Hematopoietic multipotent progenitor cell treated with erythropoietin and hydrocortisone succinate and interleukin-3 and kit ligand, for 8 days (in vitro differentiated cells): Measurements from ENCODE around the gene MYH14.
A peak's percentile ranks its signal among the peaks of the same experiment; 100 is the strongest.

Experiments
- DNase-seq: peaks from one replicate; pipeline ENCODE4 v3.0.0-alpha.2; 2015

The MYH14 gene

GRCh38 chr19:50203281-50204080 is at the start of gene MYH14:
MYH14 (plus strand) TSS chr19:50203622; CDS start chr19:50210366, 6,744 bp downstream.
- peak; percentile 9 for DNase-seq

DNA sequence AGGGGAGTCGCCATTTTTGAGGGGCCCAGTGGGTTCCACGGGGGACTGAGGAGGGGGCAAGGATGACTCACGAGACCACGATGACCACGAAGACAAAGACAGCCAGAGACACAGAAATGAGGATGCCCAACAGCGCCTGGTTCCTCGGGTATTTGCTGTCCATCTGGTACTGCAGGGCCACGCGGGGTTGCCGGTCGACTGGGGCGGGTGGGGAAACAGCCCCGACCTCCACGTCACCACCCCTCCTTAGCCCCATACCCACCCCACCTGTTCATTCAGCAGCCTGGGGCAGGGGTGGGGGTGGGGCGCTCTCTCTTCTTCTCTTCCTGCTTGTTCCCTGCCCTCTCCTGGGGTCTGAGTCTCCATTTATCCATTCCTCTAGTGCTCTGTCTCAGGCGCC is 48.9 kb upstream of the MYH14 start:
- DNase-seq: no peak

- no peak for DNase-seq
These were observed 47.8 kb upstream of the MYH14 start for GRCh38 chr19:50155520-50156109.

- DNase-seq: no peak
These were observed 44.8 kb upstream of the MYH14 start for GRCh38 chr19:50158577-50158976.

DNA sequence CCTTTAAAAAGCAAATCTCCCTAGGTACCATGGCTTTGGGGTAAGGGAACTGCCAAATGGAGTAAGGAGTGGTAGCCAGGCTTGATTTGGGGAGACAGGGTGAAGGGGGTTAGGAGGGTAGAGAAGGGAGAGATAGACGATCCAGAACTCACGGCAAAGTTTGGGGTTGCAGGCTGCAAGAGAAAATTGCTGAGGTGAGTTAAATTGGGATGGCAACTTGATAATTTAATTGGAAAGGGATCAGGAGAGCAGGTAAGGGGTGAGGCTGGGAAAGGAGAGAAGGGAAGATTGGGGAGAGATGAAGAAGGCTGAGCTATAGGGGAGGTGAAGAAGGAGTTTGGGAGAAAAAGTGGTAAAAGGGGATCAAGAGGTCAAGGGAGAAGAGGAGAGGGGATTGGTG is 44.3 kb upstream of the MYH14 start:
- no peak for DNase-seq

GRCh38 chr19:50162988-50163387 is 40.4 kb upstream of the MYH14 start, which contains the start of gene IZUMO2:
IZUMO2 (minus strand) TSS chr19:50163281; CDS start chr19:50163194, 87 bp downstream.
- no peak for DNase-seq

GRCh38 chr19:50167314-50167721 is 36.1 kb upstream of the MYH14 start:
- no peak for DNase-seq

DNA sequence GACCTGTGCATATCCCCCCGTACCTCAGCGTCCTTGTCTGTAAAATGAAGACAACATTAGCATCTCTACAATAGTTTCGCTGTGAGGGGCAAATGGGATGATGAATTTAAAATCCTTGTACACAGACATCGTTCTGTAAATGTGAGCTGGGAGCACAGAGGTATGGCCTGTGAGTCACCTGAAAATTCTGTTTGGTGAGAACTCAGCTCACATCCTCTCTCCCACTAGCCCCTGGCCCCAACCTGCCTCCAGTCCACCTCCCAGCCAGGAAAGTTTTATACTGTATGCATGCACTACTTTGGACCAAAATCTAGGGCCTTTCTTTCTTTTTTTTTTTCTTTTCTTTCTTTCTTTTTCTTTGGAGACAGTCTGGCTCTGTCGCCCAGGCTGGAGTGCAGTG is 31.7 kb upstream of the MYH14 start:
- DNase-seq: no peak

- DNase-seq: no peak
These were observed 30.7 kb upstream of the MYH14 start for GRCh38 chr19:50172726-50173125.

DNA sequence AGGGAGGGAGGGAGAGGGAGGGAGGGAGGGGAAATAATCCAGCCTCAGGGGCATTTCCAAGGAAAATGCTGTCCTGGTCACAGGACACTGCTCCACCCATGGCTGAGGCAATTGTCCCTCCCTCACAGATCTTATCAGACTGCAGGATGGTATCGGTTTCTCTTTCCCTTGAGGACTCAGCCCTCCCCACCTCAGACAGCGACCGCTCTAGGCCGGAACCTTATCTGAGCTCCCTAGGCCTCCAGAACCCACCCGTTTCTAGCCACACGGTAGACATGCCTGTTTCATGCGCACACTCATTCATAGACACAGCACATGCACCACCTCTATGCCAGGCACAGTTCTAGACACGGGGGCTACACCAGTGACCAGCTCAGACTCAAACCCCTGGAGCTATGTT is 30.3 kb upstream of the MYH14 start:
- no peak for DNase-seq

DNA sequence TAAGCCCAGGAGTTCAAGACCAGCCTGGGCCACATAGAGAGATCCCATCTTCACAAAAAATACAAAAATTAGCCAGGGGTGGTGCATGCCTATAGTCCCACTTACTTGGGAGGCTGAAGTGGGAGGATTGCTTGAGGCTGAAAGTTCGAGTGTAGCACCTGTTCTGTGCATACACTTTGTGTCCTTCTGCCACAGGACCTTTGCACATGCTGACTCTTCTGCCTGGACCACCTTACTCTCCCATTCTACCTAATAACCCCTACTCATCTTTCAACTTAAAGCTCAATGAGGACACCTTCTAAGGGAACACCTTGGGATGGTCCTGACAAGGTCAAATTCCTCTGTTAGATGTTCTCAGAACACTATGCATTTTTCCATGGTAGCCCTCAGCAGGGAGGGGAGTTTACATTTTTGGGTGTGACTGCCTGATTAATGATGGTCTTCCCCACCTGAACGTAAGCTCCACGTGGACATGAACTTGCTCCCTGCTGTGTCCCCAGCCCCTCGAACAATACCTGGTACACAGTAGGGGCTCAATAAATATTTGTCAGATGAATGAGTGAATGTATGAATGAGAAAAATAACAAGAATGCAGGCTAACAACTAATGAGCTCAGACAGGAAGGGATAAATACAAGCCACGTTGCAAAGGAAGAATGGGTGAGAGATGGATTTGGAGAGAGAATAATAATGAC is 29.2 kb upstream of the MYH14 start:
- no peak for DNase-seq

DNA sequence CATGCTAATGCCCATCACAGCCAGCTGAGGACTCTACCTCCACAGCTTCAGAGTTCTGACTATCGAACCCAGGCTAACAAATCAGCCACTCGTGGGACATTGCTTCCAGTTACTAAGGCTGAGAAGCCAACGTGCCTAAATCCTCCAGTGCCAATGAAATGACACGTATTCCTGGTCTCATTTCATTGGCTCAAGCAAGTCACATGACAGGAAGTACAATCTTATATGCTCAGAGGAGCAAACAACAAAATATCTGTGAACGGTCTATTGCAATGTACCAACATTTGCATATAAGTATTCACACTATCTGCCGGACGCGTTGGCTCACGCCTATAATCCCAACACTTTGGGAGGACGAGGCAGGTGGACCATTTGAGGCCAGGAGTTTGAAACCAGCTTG is 27.5 kb upstream of the MYH14 start:
- DNase-seq: no peak

DNA sequence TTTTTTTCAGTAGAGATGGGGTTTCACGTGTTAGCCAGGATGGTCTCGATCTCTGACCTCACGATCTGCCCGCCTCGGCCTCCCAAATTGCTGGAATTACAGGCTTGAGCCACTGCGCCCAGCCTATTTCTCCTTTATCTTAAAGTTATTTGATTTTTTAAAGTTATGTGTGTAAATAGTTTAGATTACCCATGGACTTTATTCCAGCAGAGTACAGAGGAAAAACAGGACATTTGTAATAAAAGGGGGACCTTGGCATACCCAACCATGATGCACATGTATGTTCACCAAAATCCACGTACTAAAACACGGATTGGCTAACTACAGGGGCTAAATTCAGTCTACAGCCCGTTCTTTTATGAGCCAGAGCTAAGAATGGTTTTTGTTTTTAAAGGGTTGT is 26.6 kb upstream of the MYH14 start:
- no peak for DNase-seq

DNA sequence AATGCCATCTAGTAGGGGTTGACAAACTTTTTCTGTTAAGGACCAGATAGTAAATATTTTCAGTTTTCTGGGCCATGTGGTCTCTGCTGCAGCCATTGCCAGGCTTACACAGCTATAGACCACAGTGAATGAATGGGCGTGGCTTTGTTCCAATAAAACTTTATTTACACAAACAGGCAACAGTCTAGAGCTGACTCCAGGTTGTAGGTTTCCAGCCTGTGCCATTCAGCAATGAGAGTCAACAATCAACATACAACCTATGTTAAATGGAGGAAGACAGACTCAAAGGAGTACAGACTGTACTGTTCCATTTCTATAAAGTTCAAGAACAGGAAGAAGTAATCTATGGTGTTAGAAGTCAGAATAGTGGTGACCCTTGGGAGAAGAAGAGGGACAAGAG is 25.1 kb upstream of the MYH14 start:
- DNase-seq: no peak

GRCh38 chr19:50178859-50179537 is 24.4 kb upstream of the MYH14 start:
- DNase-seq: no peak

DNA sequence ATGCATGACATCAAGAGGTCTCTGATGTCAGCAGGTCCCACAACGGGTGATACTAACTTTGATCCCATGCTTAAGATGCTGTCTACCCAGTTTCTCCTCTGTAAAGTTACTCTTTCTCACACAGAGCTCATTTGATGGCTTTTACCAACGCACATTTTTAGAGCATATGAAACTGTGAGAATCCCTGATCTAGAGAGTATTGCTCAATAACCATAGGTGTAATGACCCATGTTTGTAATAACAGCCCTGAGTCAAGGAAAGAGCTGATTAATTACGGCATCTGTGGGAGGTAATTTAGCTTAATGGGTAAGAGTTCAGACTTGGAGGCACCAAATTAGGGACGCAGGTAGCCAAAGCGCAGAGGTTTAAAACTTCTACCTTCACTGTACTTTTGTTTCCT is 22.3 kb upstream of the MYH14 start:
- DNase-seq: no peak

DNA sequence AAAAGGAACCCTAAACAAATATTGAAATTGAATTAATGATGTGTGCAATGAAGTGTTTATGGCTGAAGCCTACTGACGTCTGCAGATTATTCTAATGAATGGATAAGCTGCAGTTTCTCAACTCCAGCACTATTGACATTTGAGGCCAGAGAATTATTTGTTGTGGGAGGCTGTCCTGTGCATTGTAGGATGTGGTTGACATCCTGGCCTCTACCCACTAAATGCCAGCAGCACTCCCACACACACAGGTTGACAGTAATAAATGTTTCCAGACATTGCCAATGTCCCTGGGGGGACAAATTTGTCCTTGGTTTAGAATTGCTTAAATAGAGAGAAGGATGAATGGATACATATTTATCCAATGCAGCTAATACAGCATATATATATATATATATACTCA is 19.2 kb upstream of the MYH14 start:
- no peak for DNase-seq

- no peak for DNase-seq
These were observed 15.5 kb upstream of the MYH14 start for GRCh38 chr19:50187937-50188336.

DNA sequence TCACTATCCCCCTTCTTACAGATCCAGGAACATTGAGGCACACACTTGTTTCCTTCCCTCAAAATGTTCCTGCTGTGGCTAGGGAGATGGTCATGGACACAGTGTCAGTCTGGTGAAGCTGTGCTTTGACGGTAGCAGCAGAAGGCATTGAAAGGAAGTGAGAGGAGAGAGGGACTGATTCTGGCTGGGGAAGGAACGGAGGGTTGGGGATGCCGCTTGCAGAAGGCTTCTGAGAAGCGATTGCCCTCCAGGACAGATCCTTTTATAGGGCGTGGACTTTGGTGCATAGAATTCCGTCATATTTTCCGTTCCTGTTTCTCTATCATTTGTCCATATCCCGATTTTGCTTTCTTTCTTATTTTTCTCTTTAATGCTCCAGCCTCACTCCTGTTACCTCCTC is 14.1 kb upstream of the MYH14 start:
- no peak for DNase-seq

DNA sequence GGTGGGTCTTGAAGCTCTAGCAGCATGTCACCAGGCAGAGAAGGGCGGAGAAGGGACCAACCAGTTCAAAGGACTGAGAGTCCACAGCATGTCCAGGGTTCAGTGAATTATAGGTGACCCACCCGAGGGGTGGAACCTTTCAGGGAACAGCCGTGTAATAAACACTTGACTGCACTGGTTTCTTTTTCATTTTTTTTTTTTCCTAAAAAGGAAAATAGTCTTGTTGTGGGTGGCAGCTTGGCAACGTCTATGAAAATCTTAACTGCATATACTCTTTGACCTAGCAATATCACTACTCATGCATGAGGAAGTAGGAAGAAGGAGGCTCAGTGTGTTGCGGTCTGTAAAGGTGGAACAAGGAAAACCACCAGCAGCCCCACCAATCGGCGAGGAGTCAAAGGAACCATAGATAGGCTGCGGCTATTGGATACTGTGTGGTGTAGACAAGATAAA is 13.0 kb upstream of the MYH14 start:
- DNase-seq: no peak

DNA sequence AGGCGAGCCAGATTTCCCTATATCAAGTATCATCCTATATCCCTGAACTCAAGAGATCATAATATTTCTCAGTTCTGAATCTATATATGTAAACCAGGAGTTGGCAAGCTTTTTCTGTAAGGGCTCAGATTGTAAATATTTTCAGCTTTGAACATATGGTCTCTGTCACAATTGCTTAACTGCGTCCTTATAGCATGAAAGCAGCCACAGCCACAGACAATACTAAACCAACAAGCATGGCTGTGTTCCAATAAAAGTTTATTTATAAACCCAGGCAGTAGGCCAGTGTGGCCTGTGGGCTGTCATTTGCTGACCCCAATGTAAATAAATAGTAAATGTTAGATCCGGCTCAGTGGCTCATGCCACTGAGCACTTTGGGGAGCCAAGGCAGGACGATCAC is 12.2 kb upstream of the MYH14 start:
- no peak for DNase-seq

DNA sequence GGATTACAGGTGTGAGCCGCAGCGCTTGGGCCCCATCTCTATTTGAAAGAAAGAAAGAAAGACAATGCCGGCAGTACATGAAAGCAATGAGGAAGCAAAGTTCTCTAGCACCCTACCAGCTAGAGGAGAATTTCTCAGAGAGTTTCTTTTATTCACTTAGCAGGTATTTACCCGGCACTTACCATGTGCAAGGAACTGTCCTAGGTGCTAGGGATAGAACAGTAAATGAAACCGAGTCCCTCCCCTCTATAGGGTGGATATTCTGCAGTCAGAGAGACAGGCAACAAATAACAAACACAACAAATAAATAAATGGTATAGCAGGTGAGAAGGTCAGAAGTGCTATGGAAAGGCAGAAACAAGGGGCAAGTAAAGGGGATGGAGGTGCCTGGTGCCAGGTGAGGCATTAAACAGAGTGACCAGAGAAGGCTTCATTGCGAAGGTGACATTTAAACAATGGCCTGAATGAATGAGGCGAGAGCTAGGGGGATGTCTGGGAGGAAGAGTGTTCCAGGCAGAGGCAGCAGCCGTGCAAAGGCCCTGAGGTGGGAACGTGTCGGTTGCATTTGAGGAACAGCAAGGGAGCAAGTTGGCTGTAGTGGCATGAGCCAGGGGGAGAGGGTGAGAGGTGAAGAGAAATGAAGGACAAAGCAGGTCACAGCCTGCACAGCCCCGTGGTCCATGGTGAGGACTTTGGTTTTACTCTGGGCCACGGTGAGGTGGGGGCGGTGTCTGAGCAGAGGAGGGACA is 10.8 kb upstream of the MYH14 start:
- no peak for DNase-seq

DNA sequence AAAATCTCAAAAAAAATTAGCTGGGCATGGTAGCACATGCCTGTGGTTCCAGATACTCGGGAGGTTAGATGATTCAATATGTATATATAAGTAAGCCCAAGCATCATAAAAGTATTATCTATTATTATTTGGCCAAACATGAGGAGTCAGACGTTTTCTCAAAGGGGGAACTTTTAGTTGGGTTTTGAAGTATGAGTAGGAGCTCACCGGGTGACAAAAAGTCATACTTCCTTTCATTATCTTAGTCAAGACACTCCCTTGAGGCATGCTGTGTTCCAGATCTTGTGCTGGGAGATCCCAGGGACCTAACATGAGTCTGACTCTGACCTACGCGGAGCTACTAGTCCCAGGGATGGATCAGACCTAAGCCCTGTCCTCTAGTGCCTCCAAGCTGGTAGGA is 8.2 kb upstream of the MYH14 start:
- DNase-seq: no peak
